HFFc6 (cell line): ENCODE results near the gene AK4. TPM values are rescaled to one million over a fixed set of nuclear protein-coding genes. Genes with fewer than 3 reads are reported as not detected.

Source experiments
- DNase-seq: peaks from one replicate; pipeline ENCODE4 v3.0.0-alpha.2; 2018
- H3K27ac Mint-ChIP-seq: 2 replicates; pipeline ENCODE4 v1.8.0; 2020; ENCODE audit warnings: mild to moderate bottlenecking, mixed read lengths
- H3K27me3 Mint-ChIP-seq: 2 replicates; pipeline ENCODE4 v1.8.0; 2021; ENCODE audit warnings: mild to moderate bottlenecking, moderate library complexity, mixed read lengths; ENCODE audit not compliant: insufficient read depth
- H3K36me3 Mint-ChIP-seq: 2 replicates; pipeline ENCODE4 v1.8.0; 2021; ENCODE audit warnings: low read depth, mixed read lengths
- H3K4me1 Mint-ChIP-seq: 2 replicates; pipeline ENCODE4 v1.8.0; 2020; ENCODE audit warnings: low read depth, mixed read lengths
- H3K4me3 Mint-ChIP-seq: 2 replicates; pipeline ENCODE4 v1.8.0; 2020; ENCODE audit warnings: mild to moderate bottlenecking, moderate library complexity, mixed read lengths
- H3K9me3 Mint-ChIP-seq: 2 replicates; pipeline ENCODE4 v1.8.0; 2020; ENCODE audit warnings: mild to moderate bottlenecking, mixed read lengths
- CTCF ChIP-seq: fragments of 200-600 bp; sonication (generic); IDR thresholded peaks from 2 replicates; pipeline ENCODE4 v1.5.0; 2021; ENCODE audit warnings: antibody characterized with exemption, mild to moderate bottlenecking
- total RNA-seq, 6 experiments: library from RNA; stranded (reverse); fragmentation: NEBNext Ultra II Directional; extraction: Animal tissue kit (Norgen Biotek cat#: 25700); gene quantifications; 2 replicates in 1 of 6; 3 replicates in 5 of 6; pipeline ENCODE4 v1.2.3, GENCODE V29; 2021

Gene AK4
- total RNA-seq, 6 experiments from 2014 or later: 0.25 to 3.3 (median 0.53) TPM

DNA sequence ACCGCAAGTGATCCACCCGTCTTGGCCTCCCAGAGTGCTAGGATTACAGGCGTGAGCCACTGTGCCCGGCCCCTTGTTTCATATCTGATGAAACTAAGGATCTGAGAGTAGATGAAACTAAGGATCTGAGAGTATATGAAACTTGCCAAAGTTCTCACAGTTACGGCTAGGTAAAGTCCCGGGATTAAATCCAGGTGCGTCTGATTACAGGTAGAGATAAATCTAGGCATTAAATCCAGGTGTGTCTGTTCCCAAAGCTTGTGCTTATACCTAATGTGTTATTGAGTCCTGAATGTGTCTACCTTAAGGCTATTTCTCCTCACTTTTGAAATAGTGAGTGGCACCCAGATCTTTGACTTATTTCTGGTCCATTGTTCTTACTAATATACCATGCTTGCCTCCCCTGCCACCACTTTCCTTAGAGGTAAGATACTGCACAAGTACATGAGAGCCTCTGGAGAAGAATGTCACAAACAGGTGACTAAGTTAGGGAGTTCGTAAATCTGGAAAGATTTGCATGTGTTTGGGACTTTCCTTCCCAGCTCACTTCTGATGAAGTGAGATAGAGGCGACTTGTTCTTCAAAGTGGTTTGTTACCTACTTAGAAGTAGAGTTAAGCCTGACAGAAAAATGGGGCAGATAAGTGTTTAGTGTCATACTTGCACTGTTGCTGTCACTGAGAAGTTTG lies 66.5 kb downstream of the AK4 start:
- DNase-seq: no peak
- no peak overlapping the region for H3K4me3 Mint-ChIP-seq
- no peaks in the 10 kb centered on the region for H3K9me3 Mint-ChIP-seq
- H3K4me1 Mint-ChIP-seq: peaks cover 6% of the 10 kb centered on the region; the same call in 1 of the 2 replicates
- H3K27me3 Mint-ChIP-seq: peaks cover 3% of the 10 kb centered on the region
- no peak for TF ChIP-seq CTCF
- no peak overlapping the region for H3K27ac Mint-ChIP-seq
- no peaks in the 10 kb centered on the region for H3K36me3 Mint-ChIP-seq

DNA sequence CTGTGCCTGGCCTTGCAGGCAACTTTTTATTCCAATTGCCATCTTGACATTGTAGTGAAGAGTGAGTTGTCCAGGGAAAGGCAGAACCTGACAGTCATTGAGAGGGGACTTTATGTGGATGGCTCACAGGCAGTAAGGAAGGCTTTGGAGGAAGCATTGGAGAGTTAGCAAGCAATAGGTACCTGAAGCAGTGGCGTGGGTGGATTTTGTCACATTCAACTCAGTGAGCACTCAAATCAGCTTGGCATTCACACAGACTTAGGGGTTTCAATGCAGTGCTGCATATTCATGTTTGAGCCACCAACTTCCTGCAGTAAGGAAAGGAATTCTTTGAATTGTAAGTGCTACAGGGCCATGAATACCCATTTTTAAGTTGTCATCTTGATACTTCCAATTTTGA lies 69.0 kb downstream of the AK4 start:
- Mint-ChIP-seq H3K27me3 (peaks cover 3% of the 10 kb centered on the region), H3K36me3 (no peaks in the 10 kb centered on the region), H3K27ac (no peak overlapping the region), H3K4me1 (peaks cover 6% of the 10 kb centered on the region; the same call in 1 of the 2 replicates), H3K4me3 (no peak overlapping the region), H3K9me3 (no peaks in the 10 kb centered on the region)
- TF ChIP-seq CTCF: no peak
- DNase-seq: no peak

DNA sequence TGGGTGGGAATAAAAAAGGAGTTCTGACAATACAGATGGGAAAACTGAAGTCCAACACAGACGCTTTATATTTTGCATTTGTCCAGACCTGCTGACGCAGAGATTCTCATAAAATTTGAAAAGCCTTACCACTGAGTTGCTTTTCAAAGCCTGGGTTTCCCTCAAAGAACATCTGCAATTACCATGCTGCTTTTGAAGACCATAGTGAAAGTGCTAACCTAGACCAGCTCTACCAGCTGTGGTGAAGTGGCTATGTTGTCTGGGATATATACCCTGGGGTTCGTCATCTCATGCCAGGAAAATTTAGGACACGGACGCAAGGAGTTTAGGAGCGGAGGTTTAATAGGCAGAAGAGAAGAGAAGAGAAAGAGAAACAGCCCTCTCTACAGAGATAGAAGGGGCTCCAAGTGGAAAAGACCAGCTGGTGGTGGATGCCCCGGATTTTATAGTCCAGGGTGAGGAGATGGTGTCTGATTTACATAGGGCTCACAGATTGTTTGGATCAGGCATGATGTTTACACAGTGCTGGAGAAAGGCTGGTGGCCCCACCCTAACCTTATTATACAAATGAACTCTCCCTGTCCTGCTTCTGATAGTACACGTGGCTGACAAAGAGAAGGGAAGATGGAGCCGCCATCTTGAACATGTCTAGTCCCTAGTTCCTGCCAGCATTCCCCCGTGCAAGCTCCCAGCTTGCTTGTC lies 73.8 kb downstream of the AK4 start:
- H3K27ac Mint-ChIP-seq: no peak overlapping the region
- no peaks in the 10 kb centered on the region for H3K9me3 Mint-ChIP-seq
- no peaks in the 10 kb centered on the region; the same call in 1 of the 2 replicates for H3K27me3 Mint-ChIP-seq
- no peaks in the 10 kb centered on the region for H3K36me3 Mint-ChIP-seq
- no peak for TF ChIP-seq CTCF
- no peak overlapping the region for H3K4me3 Mint-ChIP-seq
- DNase-seq: no peak
- H3K4me1 Mint-ChIP-seq: no peaks in the 10 kb centered on the region

DNA sequence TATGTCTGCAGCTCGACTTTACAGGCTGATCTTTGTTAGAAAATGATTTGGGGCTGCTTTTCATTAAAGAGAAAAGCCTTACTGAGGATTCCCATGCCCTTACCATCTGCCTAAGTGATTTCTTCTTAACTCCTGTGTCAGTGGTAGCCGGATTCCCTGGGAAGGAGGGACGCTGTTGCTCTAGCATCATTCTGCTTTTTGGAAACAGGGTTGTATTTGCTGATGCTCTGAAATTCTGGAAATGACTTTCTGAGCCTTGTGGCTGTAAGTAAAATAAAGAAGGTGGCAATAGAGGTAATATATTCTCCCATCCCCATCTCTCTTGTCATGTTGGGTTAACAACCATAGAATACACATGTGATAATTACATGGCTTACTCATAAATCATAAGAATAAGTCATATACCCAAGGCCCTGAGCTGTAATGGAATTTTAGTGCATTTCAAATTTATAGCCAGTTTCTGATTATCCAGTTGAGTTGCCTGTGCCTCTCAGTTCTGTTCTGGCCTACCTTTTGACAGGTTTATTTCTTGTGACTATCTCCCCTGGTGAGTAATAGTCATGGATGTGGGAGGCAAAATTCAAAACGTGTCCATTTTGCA lies 74.4 kb downstream of the AK4 start:
- no peak for DNase-seq
- no peak overlapping the region for H3K4me3 Mint-ChIP-seq
- no peaks in the 10 kb centered on the region for H3K9me3 Mint-ChIP-seq
- H3K27ac Mint-ChIP-seq: no peak overlapping the region
- no peaks in the 10 kb centered on the region; the same call in 1 of the 2 replicates for H3K27me3 Mint-ChIP-seq
- no peaks in the 10 kb centered on the region for H3K4me1 Mint-ChIP-seq
- TF ChIP-seq CTCF: no peak
- H3K36me3 Mint-ChIP-seq: no peaks in the 10 kb centered on the region

- no peaks in the 10 kb centered on the region for H3K9me3 Mint-ChIP-seq
- TF ChIP-seq CTCF: no peak
- no peak overlapping the region for H3K27ac Mint-ChIP-seq
- no peaks in the 10 kb centered on the region; the same call in 1 of the 2 replicates for H3K27me3 Mint-ChIP-seq
- no peaks in the 10 kb centered on the region for H3K36me3 Mint-ChIP-seq
- no peak overlapping the region for H3K4me3 Mint-ChIP-seq
- no peaks in the 10 kb centered on the region for H3K4me1 Mint-ChIP-seq
- DNase-seq: no peak
Measured at GRCh38 chr1:65224681-65225091, 76.7 kb downstream of the AK4 start.
